ENCODE measurements around the gene SAMD4A.

Gene SAMD4A

DNA sequence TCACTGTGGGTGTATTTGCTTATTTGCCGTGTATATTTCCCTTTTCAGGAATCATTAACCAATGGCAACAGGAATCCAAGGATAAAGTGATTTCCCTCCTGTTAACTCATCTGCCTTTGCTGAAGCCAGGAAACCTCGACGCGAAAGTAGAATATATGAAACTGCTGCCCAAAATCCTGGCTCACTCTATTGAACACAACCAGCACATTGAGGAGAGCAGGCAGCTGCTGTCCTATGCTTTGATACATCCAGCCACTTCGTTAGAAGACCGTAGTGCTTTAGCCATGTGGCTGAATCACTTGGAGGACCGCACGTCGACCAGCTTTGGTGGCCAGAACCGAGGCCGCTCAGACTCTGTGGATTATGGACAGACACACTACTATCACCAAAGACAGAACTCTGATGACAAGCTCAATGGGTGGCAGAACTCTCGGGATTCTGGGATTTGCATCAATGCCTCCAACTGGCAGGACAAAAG lies 135.1 kb downstream of the SAMD4A start:
- no peak for DNase-seq (ENCODE audit: low read depth in 2 of 2)

DNA sequence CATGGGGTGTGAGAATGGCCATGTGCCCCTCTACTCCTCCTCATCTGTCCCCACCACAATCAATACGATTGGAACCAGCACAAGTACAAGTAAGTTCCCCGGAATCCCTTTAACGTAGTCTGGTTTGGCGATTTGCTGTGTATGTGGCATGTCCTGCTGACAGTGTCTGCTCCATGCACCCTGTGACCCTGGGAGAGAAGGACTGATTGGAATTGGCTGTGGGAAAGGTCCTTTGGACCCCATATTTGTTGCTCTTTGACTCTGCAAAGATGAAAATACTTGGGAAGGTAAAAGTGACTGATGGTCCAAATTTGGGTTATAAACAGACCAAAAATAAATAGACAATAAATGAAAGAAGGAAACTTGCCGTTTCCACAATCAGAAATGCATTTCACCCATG lies 135.6 kb downstream of the SAMD4A start:
- no peak for DNase-seq (ENCODE audit: low read depth in 2 of 2)

DNA sequence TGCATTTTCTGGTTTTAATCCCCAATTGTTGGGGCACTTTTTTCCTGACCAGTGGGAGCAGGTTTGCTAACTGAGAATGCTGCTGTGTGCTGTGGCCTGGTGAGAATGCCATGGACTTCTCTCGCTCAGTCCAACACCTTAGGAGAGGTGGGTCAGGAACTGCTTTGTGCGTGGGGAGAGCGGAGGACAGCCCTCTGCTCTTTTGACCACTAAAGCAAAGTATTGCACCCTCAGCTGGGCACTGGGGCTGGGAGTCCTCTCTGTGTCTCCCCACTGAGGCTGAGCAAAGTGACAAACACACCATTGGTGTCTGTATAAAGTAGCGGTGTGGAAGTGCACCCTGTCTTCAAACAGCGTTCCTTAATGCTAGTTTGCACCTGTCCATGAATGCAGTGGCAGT lies 136.2 kb downstream of the SAMD4A start:
- DNase-seq (ENCODE audit: low read depth in 2 of 2): no peak

DNA sequence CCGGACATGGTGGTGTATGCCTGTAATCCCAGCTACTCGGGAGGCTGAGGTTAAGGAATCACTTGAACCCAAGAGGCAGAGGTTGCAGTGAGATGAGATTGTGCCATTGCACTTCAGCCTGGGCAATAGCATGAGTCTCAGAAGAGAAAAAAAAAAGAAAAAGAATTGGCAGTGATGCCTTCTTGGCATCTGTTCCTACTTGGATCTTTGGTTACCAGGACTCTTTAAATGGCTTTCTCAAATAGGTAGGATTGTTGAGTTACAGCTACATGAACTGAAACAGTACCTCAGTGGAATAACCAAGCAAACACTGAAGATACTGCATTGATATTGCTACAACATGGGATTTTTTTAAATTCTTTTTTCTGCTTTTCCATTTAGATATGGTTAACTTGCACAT lies 136.8 kb downstream of the SAMD4A start:
- no peak for DNase-seq (ENCODE audit: low read depth in 2 of 2)

DNA sequence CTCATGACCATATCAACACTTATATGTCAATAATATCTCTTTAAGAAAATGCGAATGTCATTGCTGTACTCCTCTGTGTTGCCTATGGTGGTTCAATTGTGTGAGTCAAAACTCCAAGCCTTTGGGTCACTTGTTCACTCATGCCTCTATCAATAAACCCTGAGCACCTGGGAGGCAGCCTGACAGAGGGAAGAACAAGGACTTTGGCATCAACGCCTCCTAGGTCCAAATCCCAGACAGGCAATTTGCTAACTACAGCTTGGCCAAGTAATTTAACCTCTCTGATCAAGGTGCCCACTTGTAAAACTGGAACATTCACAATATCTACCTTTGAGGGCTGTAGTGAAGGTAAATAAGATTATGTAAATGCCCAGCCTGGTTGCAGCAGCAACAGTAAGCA lies 137.8 kb downstream of the SAMD4A start:
- no peak for DNase-seq (ENCODE audit: low read depth in 2 of 2)

DNA sequence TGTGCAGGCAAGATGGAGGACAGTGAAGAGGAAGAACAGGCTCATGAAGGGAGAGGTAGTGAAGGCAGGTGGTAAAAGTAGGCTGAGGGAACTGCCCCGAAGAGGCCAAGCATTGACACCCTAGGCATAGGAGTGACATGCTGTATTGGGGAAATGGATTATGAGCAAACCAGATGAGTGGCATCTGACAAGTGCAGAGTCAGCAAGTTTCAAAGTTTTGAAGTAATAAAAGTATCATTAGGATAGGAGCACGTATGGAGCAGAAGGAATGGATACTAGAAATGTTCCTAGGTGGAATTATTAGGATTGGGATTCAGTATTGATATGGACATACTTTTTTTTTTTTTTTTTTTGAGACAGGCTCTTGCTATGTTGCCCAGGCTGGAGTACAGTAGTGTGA lies 139.8 kb downstream of the SAMD4A start:
- DNase-seq (ENCODE audit: low read depth in 2 of 2): no peak

DNA sequence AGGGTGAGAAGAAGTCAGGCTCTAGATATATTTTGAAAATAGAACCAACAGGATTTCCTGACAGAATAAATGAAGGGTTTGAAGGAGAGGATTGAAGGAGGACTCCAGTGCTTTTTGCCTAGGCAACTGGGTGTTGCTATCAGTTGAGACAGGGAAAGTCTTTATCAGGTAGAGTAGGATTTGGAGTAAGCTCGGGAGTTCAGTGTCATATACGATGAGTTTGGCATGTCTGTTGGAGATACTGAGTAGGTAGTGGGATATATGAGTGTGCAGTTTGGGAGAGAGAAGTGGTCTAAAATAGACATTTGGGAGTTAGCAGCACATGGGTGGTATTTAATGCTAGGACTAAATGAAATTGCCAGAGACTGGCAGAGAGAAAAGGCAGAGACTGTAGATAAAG lies 141.2 kb downstream of the SAMD4A start:
- DNase-seq (ENCODE audit: low read depth in 2 of 2): no peak

DNA sequence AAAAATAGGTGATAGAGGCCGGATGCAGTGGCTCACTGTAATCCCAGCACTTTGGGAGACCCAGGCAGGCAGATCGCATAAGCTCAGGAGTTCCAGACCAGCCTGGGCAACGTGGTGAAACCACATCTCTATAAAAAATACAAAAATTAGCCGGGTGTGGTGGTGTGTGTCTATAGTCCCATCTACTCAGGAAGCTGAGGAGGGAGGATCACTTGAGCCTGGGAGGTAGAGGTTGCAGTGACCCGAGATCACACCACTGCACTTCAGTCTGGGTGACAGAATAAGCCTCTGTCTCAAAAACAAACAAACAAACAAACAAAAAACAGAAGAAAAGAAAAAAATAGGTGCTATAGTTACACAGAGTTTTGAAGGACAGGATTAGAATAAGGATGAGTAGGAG lies 142.1 kb downstream of the SAMD4A start:
- no peak for DNase-seq (ENCODE audit: low read depth in 2 of 2)

DNA sequence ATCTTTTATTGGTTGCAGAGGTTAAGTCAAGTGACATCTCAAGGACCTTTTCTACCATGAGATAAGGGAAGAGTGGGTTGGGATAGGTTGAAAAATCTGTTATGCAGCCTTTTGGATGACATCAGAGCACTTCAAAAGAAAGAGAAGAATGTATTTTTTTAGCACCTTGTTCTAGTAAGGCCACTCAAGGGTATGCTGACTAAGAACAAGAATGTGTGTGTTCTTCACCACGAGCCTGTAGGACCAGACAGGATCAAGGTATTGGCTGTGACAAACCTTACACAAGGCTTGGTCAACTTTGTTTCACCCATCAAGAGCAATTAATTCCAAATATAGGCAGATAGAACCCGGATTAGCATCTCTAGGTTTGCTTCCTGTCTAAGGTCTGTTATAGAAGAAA lies 142.5 kb downstream of the SAMD4A start:
- DNase-seq (ENCODE audit: low read depth in 2 of 2): no peak

DNA sequence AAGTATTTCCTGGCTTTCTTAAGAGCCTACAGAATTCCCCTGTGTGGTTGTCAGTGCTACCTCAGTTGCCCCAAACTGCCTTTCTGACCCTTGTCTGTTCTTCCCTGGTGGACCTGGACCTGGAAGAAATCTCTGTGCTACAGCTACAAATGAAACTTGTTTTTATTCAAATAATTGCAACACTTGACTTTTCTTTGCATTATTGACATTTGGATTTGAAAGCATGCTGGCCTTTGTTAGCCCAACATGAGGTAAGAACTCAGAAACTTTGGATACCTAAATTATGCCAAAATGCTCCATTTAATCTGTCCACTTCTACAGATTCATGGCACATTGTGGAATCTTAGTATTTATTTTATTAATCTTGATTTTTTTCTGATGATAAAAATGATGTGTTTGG lies 142.9 kb downstream of the SAMD4A start:
- DNase-seq (ENCODE audit: low read depth in 2 of 2): no peak

DNA sequence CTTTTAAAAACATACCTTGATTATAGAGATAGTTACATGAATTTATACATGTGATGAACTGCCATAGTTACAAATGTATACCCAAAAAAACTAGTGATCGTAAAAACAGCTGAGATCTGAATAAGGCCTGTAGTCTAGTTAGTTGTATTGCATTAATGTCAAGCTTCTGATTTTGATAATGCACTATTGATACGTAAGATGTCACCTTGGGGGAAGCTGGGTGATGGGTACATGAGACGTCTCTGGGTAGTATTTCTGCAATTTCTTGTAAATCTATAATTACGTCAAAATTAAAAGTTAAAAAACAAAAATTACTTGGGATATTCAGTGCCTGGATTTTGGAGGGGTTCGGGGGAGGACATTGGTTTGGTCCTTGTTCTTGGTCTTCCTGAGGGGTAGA lies 144.4 kb downstream of the SAMD4A start:
- no peak for DNase-seq (ENCODE audit: low read depth in 2 of 2)

DNA sequence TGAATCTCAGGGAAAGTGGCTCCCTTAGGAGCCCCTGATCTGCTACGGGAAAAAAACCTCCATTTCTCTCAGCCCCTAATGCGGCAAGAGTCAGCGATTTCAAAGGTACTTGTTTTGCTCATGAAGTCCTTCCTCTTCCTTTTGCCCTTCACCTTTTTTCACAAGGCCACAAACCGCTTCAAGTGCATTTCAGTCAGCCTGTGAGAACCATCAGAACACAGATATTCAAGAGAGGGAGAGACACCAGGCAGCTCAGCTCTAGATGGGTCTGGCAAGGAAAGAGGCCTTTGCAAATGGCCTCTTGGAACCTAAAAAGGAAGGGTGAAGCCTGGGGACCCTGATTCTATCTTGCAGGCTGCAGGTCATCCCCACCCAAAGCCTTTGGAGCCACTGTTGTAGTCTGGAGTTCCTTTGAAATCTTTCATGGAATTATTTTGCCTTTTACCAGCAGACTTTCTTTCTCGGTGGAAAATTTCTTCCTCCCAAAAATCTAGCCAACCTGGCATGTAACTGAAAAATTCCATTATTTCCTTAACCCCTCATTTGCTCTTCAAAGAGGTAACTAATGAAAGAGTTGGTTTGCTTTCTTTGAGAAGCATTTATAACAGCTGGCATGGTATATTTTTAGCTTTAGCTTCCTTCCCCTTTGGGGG lies 145.0 kb downstream of the SAMD4A start:
- DNase-seq (ENCODE audit: low read depth in 2 of 2): no peak

DNA sequence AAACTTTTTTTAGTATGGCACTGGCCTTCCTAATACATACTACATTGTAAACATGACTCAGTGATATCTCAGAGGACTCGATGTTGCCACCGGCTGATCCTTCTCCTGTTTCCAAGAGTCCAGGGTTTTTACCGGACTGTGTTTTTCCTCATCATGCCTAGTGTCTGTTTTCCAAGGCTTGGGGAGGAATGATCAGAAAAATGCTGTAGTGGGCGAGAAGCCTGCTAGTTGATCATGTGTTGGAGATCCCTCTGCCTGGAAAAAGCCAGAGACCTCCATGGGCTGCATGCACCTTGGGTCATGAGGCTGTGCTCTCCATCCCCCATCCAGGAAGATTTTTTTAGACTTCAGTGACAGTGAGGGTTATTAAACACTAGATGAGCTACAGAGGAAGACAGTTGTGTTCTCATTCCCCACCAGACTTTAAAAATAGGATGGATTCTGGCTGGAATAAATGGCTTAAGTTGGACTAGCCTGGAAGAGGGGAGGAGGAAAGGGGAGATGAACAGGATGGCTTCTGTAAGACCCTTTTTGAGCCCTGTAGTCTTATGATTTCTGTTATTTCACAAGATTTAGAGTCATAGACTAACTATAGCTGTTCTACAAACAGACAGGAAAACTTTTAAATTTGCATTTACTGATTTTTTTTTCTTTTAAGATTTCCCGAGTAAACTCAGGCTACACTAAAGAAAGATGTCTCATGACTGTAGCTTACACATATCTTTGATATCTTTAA lies 145.7 kb downstream of the SAMD4A start:
- no peak for DNase-seq (ENCODE audit: low read depth in 2 of 2)

DNA sequence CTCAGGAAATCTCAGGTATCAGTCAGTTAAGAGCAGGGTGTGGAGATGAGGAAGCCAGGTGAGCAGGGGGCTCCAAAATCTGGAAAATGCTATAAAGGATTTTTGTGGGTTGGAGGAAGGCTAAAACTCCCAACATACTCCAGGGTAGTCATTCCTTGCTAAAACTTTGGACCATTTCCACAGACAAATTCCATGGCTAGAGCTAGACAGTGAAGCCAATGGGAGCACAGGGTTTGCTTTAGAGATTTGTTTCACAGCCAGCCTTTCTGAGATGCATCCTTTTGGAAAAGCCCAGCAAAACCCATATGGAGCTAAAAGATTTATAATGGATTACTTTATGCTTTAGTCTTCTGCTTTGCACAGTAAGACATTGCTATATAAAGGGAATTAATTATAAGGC lies 146.5 kb downstream of the SAMD4A start:
- DNase-seq (ENCODE audit: low read depth in 2 of 2): no peak

DNA sequence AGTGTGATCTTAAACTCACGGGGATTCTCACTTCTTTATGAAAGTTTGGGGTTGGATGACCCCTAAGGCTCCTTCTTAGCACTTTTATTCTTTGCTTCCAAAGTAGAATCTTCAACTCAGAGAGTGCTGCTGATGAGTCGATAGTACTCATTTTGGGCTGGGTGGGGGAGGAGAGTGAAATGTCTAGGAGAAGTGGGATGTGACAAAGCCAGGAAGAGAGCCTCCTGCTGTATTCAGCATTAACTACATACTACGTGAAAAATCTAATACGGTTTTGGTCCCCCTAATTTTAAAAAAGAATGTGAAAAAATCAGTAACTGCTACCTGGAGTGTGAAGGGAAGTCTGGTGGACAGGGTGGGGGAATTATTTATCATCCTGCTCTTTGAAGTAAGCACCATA lies 148.3 kb downstream of the SAMD4A start:
- no peak for DNase-seq (ENCODE audit: low read depth in 2 of 2)

DNA sequence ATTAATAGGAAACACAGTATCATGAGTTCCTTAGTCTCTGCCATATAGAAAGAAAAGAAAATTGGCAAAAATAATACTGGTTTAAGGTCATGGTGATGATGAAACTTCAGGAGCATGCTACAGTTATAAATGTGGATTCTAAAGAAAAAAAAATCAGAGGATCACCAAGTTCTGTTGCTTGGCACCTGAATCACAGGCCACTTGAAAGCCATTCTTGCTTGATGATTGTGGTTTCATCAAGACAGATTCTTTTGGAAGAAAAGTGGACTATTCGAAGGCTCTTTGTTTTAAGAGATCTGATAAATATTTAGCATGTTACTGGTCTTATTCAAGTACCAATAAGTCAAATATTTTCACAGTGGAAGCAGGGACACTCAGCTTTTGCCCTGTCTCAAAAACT lies 148.9 kb downstream of the SAMD4A start:
- no peak for DNase-seq (ENCODE audit: low read depth in 2 of 2)

DNA sequence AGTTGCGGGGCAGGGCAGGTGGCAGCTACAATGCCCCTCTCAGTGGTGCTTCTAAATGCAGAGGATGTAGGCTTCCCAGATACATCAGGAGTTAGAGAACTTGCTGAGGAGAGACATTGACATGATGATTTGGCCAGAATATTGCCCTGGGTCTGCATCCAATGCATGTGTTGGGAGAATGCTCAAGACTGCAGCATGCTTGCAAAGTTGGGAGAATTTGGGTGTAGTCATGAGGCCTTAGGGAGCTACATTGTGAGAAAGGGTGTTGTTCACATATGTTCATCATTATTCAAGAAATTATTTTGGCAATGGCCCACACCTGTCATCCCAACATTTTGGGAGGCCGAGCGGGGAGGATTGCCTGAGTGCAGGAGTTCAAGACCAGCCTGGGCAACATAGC lies 149.9 kb downstream of the SAMD4A start:
- DNase-seq (ENCODE audit: low read depth in 2 of 2): no peak

DNA sequence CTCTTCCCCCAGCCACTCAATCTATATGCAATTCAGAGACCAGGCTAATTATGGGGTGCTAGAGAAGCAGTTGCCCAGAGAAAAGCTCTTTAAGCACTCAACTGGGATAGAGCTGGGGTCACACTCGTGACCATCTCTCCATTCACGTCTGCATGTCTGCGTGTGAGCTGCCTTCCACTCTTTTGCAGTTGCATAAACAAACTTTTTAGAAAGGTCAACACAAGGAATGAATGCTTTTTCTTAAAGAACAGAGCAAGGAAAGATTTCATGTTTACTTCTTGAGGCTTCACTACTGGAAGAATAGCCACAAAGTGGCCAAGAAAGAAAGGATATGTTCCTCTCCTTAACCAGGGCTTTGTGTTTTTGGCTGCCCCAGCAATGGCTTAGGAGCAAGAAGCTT lies 151.1 kb downstream of the SAMD4A start:
- DNase-seq (ENCODE audit: low read depth in 2 of 2): no peak

DNA sequence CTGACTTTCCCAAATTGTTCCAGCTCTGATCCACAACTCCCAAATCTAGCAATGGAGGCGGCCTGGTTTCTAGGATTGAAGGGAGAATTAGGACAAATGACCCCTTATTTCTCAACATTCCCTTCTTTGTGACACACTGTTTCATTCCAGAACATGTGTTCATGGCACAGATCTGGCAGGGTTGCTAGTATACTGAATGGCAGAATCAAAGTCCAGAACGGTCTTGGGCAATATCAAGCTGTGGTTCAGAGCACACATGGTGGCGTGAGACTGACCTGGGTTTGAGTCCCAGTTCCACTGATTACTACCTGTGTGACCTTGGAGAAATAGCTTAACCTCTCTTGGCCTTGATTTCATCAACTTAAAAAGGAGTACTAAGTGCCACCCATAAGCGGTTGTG lies 152.5 kb downstream of the SAMD4A start:
- no peak for DNase-seq (ENCODE audit: low read depth in 2 of 2)

DNA sequence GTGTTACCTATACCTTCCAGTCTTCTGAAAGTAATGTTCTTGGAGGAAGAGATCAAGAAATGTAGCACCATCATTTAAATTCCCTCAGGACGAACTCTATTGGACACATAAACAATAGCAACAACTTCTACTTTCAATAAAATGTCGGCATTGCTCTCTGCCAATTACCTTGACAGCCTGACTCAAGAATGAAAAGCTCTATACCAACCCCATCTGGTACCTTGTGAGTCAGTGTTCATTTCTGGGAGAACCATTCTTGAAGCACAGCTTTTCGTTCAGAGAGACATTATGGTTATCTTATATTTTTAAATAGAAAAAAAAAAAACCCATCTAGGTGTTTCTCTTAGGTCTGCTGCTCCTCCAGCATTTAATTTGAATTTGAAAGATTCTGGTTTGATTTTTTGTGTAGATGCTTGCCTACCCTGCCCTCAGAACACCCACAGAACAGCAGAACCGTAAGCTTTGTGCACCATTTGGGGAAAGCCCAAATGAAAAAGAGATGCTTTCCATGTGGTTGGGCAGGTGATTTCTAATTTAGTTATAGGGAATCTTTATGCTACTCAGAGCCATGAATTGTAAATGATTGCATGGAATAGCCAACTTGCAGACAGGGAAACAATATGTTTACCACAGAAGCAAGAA lies 156.0 kb downstream of the SAMD4A start:
- DNase-seq (ENCODE audit: low read depth in 2 of 2): no peak

DNA sequence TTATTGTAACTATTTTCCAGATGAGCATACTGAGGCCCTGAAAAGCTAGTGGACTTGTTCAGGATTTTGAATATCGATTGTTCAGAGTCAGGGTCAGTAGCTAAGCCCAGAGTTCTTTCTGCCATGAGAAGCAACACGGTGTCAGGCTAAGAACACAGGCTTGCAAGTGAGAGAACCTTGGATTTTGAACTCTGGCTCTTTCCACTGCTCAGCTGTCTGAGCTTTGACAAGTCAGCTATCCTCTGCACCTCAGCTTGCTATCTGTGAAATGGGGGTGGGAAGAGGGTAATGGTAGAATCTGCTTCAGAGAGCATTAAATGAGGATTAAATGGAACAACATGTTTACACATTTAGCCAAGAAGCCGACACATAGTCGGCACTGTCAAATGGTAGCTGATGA lies 157.2 kb downstream of the SAMD4A start:
- no peak for DNase-seq (ENCODE audit: low read depth in 2 of 2)

DNA sequence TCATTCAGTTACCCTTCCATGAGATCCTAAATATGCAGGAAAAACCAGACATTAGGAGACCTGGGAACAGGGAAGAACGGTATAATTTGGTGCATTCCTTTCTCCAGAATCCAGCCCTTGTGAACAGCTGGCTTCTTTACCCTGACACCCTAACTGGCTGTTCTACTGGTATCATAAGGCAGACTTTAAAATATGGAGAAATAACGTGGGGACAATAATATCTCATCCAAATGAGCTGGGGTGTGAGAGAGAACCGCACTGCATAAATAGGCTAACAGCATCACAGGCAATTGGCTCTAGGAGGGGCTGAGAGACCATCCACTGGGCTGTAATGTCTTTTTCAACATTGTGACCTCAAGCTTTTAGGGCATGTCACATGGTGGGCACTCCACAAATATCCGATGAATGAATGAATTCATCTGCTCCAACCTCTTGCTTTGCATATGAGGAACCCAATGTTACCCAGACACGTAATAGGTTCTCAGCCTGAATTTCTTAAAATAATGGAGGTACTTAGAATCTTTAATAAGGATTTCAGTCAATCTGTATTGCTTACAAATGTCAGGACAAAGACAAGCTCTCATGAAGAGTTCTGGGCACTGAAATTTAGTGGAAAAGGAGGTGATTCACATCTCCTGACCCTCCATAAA lies 157.9 kb downstream of the SAMD4A start:
- DNase-seq (ENCODE audit: low read depth in 2 of 2): no peak

DNA sequence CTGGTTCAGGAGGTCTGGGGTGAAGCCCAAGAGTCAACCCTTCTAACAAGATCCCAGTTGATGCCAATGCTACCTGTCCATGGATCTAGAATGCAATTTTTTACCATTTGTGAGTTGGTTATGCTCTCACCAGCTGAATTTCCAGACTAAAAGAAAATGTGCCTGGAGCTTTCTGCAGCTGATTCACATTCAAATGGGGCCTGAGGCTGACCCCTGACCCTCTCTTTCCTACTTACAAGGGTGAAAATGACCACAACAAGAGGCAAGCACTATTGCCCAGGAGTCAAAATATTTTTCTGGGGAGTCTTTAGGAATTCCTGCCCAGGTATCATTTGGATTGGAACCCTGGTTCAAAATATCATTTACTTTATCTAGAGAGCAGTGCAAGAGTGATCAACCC lies 159.1 kb downstream of the SAMD4A start:
- no peak for DNase-seq (ENCODE audit: low read depth in 2 of 2)

All from stimulated activated CD8-positive, alpha-beta memory T cell treated with anti-CD3 and anti-CD28 coated beads, Interleukin-15, amount 100 ng/mL, for 4 hours (primary cell).